Upper lobe of left lung (tissue), 6 donors: Measurements from ENCODE around the gene EMID1. TPM values are rescaled to one million over a fixed set of nuclear protein-coding genes. Genes with fewer than 3 reads are reported as not detected.
A peak's percentile ranks its signal among the peaks of the same experiment; 100 is the strongest.

Experiments used
- ATAC-seq, 2 donors: fragments of 200-7000 bp; cut with Tn5 transposase; one replicate each; pipeline ENCODE4 v1.9.1; 2022; ENCODE audit warnings: mild to moderate bottlenecking in 2 of 2, moderate library complexity in 2 of 2; ENCODE audit not compliant: low FRiP score in 2 of 2
- DNase-seq, 2 donors: peaks; one replicate each; pipeline ENCODE4 v3.0.0-alpha.2; 2019 to 2020
- H3K27ac ChIP-seq, 4 donors: fragments of 200-600 bp; sonication (generic); one replicate each; pipeline ENCODE4 v1.5.1; 2016 to 2019
- H3K27me3 ChIP-seq, 4 donors: fragments of 200-600 bp; sonication (generic); one replicate each; pipeline ENCODE4 v1.5.1; 2017 to 2019
- H3K36me3 ChIP-seq, 4 donors: fragments of 200-600 bp; sonication (generic); one replicate each; pipeline ENCODE4 v1.5.1; 2016 to 2019
- H3K4me1 ChIP-seq, 4 donors: fragments of 200-600 bp; sonication (generic); one replicate each; pipeline ENCODE4 v1.5.1; 2018 to 2019
- H3K4me3 ChIP-seq, 4 donors: fragments of 200-600 bp; sonication (generic); one replicate each; pipeline ENCODE4 v1.5.1; 2017 to 2019; ENCODE audit warnings: mild to moderate bottlenecking in 2 of 4, moderate library complexity in 1 of 4
- H3K9me3 ChIP-seq, 4 donors: fragments of 200-600 bp; sonication (generic); one replicate each; pipeline ENCODE4 v1.5.1; 2018 to 2019
- CTCF ChIP-seq, 6 experiments: fragments of 450-650 bp in 4 of 6; fragments of 200-600 bp in 2 of 6; sonication (generic) in 2 of 6; IDR thresholded peaks; one replicate each; pipeline ENCODE4 v1.5.1; 2016 to 2019; ENCODE audit warnings: antibody characterized with exemption in 6 of 6
- EP300 ChIP-seq, 4 donors: sonication (generic); formaldehyde crosslinking; IDR thresholded peaks; one replicate each; pipeline ENCODE4 v1.5.1; 2017; ENCODE audit warnings: antibody characterized with exemption in 4 of 4, control low read depth in 2 of 4
- POLR2A ChIP-seq, 4 donors: fragments of 450-650 bp; IDR thresholded peaks; one replicate each; pipeline ENCODE4 v1.5.1; 2016 to 2017; ENCODE audit warnings: antibody characterized with exemption in 4 of 4, mild to moderate bottlenecking in 2 of 4
- POLR2AphosphoS5 ChIP-seq, 2 donors: sonication (generic); formaldehyde crosslinking; IDR thresholded peaks; one replicate each; pipeline ENCODE4 v1.5.1; 2017; ENCODE audit warnings: antibody characterized with exemption in 2 of 2
- WGBS, 2 donors: methylation state at CpG; one replicate each; pipeline ENCODE4 v1.1.5; 2017 to 2018; 5-methylcytosine and 5-hydroxymethylcytosine counted together
- small RNA-seq, 4 donors: library from RNA; depleted of rRNA; stranded (forward); fragments of <200 nt; gene quantifications; one replicate each; pipeline ENCODE3, GENCODE V24; 2016
- total RNA-seq, 6 donors: library from RNA; depleted of rRNA in 4 of 6; stranded (reverse); fragments of >200 nt in 4 of 6; gene quantifications; one replicate each; pipeline versions ENCODE4 v1.1.0 to v1.2.1, GENCODE V29; 2016 to 2021
- donor health status: DM: no; HTN: no; CAD: no; lungs with moderate emphysema.
- donor health status: DM: no; HTN: yes; CAD: no; lungs with severe emphysema.

The EMID1 gene
- total RNA-seq, 6 donors from 2014 or later: 2.1 to 31.6 (median 8.4) TPM

- Histone ChIP-seq H3K36me3 (no peaks in the 10 kb centered on the region), H3K27me3 (no peaks in the 10 kb centered on the region), H3K4me3 (peak overlapping the region; percentile 67 to 79 (median 72)), H3K27ac (peak overlapping the region; percentile 76 to 90 (median 86)), H3K4me1 (peaks cover 55 to 72% (median 62%) of the 10 kb centered on the region in 4 donors), H3K9me3 (no peaks in the 10 kb centered on the region)
- TF ChIP-seq EP300 (IDR thresholded peaks at IDR 0.05) (no peak), POLR2AphosphoS5 (IDR thresholded peaks at IDR 0.05) (no peak), CTCF (IDR thresholded peaks at IDR 0.05) (no peak), POLR2A (IDR thresholded peaks at IDR 0.05) (no peak)
- DNase-seq (no peak), ATAC-seq (no peak)
- 64 to 78% methylated on average over 12 to 20 of the region's 20 CpGs for WGBS, 2 donors
Observed at GRCh38 chr22:29307596-29308147, 102.0 kb downstream of the EMID1 start.

DNA sequence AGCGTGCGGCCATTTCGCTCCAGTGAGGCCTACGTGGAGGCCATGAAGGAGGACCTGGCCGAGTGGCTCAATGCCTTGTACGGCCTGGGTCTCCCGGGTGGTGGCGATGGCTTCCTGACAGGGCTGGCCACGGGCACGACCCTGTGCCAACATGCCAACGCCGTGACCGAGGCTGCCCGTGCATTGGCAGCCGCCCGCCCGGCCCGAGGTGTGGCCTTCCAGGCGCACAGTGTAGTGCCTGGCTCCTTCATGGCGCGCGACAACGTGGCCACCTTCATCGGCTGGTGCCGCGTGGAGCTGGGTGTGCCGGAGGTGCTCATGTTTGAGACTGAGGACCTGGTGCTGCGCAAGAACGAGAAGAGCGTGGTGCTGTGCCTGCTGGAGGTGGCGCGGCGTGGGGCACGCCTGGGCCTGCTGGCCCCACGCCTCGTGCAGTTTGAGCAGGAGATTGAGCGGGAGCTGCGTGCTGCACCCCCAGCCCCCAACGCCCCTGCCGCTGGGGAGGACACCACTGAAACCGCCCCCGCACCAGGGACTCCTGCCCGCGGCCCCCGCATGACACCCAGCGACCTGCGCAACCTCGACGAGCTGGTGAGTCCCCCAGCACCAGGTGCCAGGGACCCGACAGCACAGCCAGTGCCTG lies 102.6 kb downstream of the EMID1 start:
- WGBS, 2 donors: 84 to 95% methylated on average over 11 to 24 of the region's 50 CpGs
- ATAC-seq: no peak
- Histone ChIP-seq H3K27ac (peak overlapping the region; percentile 76 to 90 (median 86)), H3K4me3 (peak overlapping the region in 3 of 4 donors; percentile 67 to 79 (median 75)), H3K27me3 (peaks cover 0 to 2% (median under 1%) of the 10 kb centered on the region in 4 donors), H3K4me1 (peaks cover 52 to 71% (median 59%) of the 10 kb centered on the region in 4 donors), H3K36me3 (no peaks in the 10 kb centered on the region), H3K9me3 (no peaks in the 10 kb centered on the region)
- no peak for TF ChIP-seq EP300 (IDR thresholded peaks at IDR 0.05)
- no peak for TF ChIP-seq CTCF (IDR thresholded peaks at IDR 0.05)
- no peak for TF ChIP-seq POLR2A (IDR thresholded peaks at IDR 0.05)
- no peak for TF ChIP-seq POLR2AphosphoS5 (IDR thresholded peaks at IDR 0.05)
- peak in 1 of 2 donors; percentile 88 for DNase-seq

- no peaks in the 10 kb centered on the region for H3K36me3 ChIP-seq
- ATAC-seq: no peak
- peak overlapping the region; percentile 63 to 90 (median 83) for H3K27ac ChIP-seq
- TF ChIP-seq POLR2AphosphoS5 (IDR thresholded peaks at IDR 0.05): no peak
- TF ChIP-seq POLR2A (IDR thresholded peaks at IDR 0.05): no peak
- no peak for TF ChIP-seq EP300 (IDR thresholded peaks at IDR 0.05)
- no peak for TF ChIP-seq CTCF (IDR thresholded peaks at IDR 0.05)
- no peak for DNase-seq
- 59 to 62% methylated on average over 13 of the region's 13 CpGs for WGBS, 2 donors
- peak overlapping the region in 3 of 4 donors; percentile 67 to 79 (median 75) for H3K4me3 ChIP-seq
- peaks cover 55 to 74% (median 62%) of the 10 kb centered on the region in 4 donors for H3K4me1 ChIP-seq
- no peaks in the 10 kb centered on the region for H3K9me3 ChIP-seq
- peaks cover 0 to 8% (median 3%) of the 10 kb centered on the region in 4 donors for H3K27me3 ChIP-seq
Observed at GRCh38 chr22:29308791-29309262, 103.1 kb downstream of the EMID1 start.

Small RNA genes lying within 50 kb of the gene (small RNA-seq; reads per million reads assigned to genes)
- gene RNU6-1219P: 0 reads per million in 4 donors

Other genes starting within 250 kb of the EMID1 start
- gene C22orf31, start 144.1 kb upstream of the EMID1 start, total RNA-seq: not detected
- gene KREMEN1, start 132.9 kb upstream of the EMID1 start, total RNA-seq: 10 to 100 TPM in 5 of 6 donors, 1 to 10 TPM in 1; 8.4 to 24.3 (median 15.9) TPM
- gene RHBDD3, start 62.1 kb downstream of the EMID1 start, total RNA-seq: 10 to 100 TPM; 17.3 to 47.1 (median 27.9) TPM
- 100 to 1,000 TPM; 156 to 293 (median 183) TPM for gene EWSR1, start 62.4 kb downstream of the EMID1 start, total RNA-seq
- 10 to 100 TPM; 14.4 to 63.4 (median 36.1) TPM for gene GAS2L1, start 100.8 kb downstream of the EMID1 start, total RNA-seq
- 10 to 100 TPM in 1 of 6 donors, 1 to 10 TPM in 5; 1.2 to 33.5 (median 2.0) TPM for gene RASL10A, start 109.8 kb downstream of the EMID1 start, total RNA-seq
- 100 to 1,000 TPM in 1 of 6 donors, 10 to 100 TPM in 5; 44.7 to 162 (median 80.7) TPM for gene AP1B1, start 182.7 kb downstream of the EMID1 start, total RNA-seq
- not detected for gene RFPL1, start 232.7 kb downstream of the EMID1 start, total RNA-seq